GM19324 (cell line): Measurements from ENCODE around the gene MAST4.

ENCODE experiments used
- ATAC-seq: cut with Tn5 transposase; IDR thresholded peaks from one replicate; pipeline ENCODE4 v1.9.1; 2021; ENCODE audit warnings: mild to moderate bottlenecking, moderate library complexity; ENCODE audit not compliant: unreplicated experiment, low FRiP score

Gene MAST4

DNA sequence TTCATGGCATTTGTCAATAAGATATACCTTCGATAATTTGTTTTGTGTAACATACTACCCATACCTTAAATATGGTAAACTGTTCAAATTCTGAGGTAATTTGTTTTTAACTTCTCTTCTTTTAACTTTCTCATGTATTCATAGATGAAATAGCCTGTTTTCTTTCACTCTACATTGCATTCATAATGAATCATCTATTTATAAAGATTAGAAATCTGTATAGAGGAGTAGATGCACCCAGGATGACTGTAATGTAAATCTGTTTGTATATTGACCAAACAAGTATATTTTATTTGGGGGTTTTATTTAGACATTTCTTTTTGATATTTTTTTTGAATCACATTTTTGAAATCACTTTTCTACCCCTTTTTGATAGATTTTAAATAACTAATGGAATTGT lies 455.8 kb downstream of the MAST4 start:
- no peak for ATAC-seq

DNA sequence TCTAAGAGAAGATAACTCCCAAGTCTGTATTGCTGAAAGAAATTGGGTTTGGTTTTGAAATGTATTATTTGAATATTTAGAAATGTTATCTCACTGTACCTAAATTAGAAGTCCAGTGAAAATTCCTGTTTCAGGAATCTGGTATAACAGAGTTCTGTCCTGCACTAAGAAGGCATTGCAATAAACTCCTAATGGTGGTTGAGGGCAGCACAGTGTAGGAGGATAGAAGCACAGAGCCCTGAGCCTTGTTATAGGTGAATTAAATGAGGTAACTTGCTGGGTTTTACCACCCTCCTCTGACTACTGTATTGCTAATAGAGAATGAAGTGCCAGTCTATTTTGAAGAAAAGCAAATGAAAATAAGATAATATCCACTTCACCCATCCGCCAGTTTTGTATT lies 457.0 kb downstream of the MAST4 start:
- no peak for ATAC-seq

DNA sequence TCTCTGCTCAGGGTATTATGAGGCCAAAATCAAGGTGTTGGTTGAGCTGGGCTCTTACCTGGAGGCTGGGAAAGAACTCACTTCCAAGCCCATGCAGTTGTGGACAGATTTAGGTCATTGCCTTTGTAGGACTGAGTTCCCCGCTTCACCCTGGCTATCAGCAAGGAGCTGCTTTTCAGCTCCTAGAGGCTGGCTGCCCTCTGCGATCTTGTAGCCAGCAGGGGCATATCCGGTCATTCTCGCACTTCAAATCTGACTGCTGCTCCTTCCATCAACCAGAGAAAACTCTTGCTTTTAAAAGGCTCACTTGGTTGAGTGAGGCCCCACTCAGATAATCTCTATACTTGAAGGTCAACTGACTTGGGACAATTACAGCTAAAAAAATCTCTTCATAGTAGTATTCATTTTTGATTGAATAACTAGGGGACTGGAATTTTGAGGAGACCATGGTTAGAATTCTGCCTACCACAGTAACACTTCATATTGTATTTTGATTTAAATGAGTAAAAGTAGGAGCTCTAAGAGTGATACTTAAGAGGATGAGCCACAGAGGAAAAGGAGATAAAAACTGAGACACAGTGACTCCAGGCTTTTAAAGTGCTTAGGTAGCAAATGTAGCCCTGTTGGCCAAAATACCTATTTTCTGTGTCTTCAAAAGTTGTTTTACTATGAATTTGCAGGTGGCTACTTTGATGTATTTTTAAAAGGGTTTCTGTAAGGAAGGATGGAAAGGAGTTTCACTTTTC lies 463.0 kb downstream of the MAST4 start:
- no peak for ATAC-seq

DNA sequence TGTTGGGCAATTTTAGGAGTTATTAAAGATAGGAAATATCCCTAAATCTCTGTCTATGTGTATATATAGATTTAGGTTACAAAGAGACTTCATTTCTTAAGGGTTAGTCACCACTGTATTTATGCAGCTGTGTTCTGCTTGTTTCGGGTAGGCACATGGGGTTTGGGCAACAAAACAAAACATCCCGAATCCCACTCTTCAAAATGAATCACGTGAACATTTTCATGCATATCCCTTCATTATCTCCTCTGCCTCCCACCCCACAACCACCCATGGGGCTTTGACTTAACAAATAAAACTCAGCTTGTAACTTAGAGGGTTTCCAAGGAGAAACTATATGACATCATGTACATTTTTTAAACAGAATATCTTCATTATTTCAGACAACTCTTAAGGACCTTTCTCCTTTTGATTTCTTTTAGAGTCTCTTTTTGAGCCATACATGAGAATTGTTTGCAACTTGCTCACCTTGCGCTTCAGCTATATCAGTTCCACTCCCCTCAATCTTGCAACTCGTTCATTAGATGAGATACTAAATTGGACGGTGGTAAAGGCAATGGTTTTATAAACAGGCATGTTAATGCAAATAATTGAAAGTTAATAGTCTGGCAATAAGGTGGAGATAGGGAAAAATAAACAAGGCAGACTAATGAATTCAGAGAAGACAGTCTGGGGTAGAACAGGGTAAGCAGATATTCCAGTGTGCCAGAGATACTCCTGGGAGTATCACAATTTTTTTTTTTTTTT lies 463.7 kb downstream of the MAST4 start:
- ATAC-seq = no peak

GRCh38 chr5:67061511-67061910 lies 465.3 kb downstream of the MAST4 start:
- ATAC-seq = no peak

- ATAC-seq = no peak
These were observed 466.9 kb downstream of the MAST4 start for GRCh38 chr5:67063055-67063454.

GRCh38 chr5:67063791-67064190 lies 467.6 kb downstream of the MAST4 start:
- no peak for ATAC-seq

DNA sequence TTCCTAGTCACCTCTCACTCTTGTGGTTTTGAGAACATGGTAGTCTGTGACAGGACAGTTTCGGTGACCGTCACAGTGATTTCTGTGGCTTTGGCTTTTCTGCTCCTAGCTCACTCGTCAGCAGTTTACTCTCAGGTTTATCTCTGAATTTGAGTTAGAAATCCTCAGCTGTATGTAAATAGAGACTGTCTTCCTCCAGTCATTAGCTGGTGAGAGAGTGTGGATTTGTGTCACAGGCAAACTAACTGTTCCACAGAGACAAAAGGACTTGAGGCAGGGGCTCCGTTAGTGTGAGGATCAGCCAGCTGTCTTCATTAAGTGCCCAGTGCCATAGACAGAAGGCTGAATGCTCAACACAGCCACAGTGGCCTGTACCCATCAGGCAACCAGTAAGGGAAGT lies 469.0 kb downstream of the MAST4 start:
- ATAC-seq = no peak

DNA sequence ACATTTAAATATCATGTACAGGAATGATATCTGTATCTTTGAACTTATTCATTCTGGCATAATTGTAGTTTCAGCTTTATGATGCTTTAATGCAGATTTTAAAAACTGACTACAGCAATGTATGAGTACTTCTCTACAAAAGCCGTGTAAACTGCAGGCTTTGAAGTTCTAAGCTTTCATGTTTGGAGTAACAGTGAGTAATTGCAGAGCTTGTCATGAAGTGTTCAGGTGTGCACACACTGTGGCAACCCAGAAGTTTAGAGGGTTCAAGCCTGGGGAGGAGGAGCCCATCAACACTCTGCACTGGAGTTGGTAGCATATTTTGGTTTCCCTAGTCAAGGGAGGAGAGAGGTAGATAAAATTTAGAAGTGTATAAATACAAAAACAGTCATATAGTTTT lies 469.5 kb downstream of the MAST4 start:
- ATAC-seq = no peak

DNA sequence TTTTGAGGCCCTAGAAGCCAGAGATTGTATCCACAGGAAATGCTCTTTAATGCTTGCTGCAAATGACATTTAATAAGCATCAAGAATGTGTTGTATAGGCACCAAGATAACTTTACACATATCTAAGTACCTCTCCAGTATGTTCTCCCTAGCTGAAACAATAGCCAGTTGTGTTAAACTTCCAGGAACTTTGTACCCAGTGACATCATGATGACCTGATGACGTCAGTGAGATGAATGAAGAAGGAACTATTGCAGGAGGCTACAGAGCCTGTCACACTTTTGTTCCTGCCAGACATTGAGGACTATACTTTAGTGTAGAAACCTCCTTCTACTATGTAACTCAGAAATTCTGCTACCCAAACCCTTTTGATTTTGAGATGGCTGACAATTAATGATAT lies 470.6 kb downstream of the MAST4 start:
- ATAC-seq = no peak

DNA sequence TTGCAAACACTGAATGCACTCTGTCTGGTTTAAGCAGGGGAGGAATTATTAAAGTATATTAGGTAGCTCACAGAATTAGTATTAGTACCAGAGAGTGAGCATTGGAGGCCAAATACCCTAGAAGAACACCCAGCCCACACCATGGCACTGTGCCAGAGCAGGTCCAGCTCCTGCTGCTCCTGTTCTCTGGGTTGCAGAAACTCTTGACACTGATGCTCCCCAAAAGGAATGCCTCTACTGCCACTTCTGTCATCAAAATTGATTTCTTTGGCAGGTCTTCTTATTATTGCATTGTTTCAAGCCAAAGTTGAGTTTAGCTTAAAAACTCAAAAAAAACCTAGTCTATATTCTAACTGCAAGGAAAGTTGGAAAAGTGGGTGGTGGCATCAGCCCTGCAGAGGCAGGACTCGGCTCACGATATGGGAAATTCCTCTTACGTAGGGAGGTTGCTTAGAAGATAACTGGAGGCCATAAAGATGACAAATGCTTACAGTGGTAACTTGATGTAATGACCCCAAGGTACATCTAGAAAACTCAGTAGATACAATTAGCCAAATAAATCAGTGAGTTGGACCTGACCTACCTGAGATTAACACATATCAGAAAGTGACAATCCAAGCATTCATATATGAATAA lies 477.0 kb downstream of the MAST4 start:
- no peak for ATAC-seq

DNA sequence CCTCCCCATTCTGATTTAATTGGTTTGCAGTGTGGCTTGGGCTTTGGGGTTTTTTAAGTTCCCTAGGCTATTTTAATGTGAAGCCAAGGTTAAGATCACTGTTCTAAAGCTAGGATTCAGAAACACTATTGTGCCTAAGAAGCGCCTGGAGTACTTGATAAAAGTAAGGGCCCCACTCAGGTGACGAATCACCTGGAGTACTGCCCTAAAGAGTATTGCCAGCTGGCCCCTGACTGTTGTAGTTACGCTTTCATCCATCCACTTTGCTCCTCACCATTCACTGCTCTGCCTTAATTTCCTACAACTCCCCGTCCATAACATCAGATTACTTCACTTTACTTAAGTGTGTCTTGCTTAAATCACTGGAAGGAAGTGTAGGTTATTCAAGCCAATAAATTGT lies 481.1 kb downstream of the MAST4 start:
- ATAC-seq = no peak

- no peak for ATAC-seq
These were observed 485.1 kb downstream of the MAST4 start for GRCh38 chr5:67081261-67081660.

- ATAC-seq = no peak
These were observed 486.7 kb downstream of the MAST4 start for GRCh38 chr5:67082941-67083340.

DNA sequence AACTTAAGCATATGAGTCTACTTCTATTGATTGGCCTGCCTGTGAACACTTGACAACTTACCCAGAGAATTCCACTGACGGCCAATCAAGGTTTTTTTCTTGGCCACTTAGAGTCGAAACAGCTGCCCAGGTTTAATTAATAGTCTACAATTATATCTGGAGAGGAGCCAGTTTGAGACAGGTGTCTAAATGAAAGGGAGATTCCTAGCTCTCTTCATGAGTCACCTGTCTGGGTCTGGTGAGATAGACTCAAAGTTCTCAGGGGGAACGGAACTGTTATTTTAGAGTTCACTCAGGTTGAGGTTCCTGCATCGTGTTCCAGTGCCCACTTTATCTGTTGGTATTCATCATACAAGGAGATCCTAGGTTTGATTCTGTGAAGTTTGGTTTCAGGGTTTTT lies 489.4 kb downstream of the MAST4 start:
- no peak for ATAC-seq

DNA sequence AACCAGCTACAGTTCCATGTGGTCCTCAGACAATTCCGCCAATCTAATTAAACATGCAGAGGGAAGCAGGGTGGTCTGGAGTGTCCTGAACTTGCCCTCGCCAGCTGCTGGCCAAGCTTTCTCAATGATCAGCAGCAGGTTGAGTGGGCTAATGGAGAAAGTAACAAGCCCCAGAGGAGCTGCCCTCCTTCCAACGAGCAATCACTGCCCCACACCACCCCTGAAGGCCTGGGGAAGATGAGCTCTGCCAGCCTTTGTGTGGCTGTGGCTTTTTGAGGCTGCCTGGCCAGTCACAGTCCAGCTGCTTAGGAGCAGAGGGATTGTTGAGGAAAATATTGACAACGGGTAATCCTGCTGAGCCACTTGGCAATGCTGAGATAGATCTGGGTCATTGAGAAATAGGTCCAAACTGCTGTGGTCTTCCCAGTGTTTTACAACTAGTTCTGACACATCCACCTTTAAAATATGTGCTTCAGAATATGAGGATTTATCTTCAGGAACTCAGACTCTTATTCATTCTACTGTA lies 493.1 kb downstream of the MAST4 start:
- no peak for ATAC-seq

GRCh38 chr5:67090040-67090439 lies 493.8 kb downstream of the MAST4 start:
- ATAC-seq = no peak

GRCh38 chr5:67090593-67090992 lies 494.4 kb downstream of the MAST4 start:
- ATAC-seq = no peak

DNA sequence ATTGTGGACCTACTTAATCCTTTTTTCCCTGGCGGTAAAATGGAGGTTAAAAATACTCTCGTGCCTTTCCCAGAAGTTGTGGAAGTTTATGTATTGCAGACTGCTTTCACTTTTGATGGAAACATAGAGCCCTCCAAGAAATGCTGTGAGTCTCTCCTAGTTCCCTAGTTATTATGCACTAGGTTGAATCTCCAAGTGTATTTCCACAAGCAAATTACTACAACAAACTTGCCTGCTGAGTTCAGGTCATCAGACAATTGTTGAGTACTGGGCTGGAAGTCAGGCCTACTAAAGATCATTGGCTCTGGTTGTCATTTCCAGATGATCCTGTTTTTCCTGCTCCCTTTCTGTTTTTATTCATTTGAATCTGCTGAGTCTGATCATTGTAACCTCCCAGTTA lies 496.3 kb downstream of the MAST4 start:
- ATAC-seq = no peak

DNA sequence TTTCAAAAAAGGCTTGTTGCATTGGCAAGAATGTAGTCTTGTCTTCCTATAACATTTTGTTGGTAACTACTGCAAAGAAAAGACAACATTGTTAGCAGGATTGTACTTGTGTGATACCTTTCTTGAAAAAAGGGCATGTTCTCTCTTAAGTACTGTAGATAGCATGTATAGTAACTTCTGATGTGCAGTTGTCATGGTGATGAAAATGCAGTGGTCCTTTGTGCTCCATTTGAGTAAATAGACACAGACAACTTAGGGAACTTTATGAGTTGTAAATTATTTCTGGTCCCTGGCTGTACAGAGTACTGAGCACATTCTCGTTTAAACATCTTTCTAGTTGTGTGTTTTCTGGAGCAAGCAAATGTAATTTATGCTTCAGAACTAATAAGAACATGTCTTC lies 497.1 kb downstream of the MAST4 start:
- no peak for ATAC-seq

- no peak for ATAC-seq
These were observed 498.5 kb downstream of the MAST4 start for GRCh38 chr5:67094476-67095300.
